HCT116 (cell line): ENCODE measurements around the gene ENTPD8.
"Not testable (repeated sequence)": the region's sequence is repeated elsewhere in the genome, so short reads cannot be mapped to it uniquely, and the experiment has no call there.

Experiments
- CTCF ChIP-seq, 3 experiments: fragments of 200-600 bp in 1 of 3; sonication (generic) in 1 of 3; IDR thresholded peaks in 2 of 3; conservative IDR thresholded peaks in 1 of 3; 2 replicates each; pipeline ENCODE4 v1.5.1; 2012 to 2017; ENCODE audit warnings: low read depth in 2 of 3, low read length in 2 of 3, antibody characterized with exemption in 1 of 3, borderline replicate concordance in 1 of 3, control low read depth in 1 of 3, mild to moderate bottlenecking in 1 of 3, mixed read lengths in 1 of 3, mixed run types in 1 of 3, moderate library complexity in 1 of 3; ENCODE audit not compliant: insufficient read depth in 1 of 3
- EZH2phosphoT487 ChIP-seq: fragments of 200-600 bp; IDR thresholded peaks from 2 replicates; pipeline ENCODE4 v1.6.1; 2018; ENCODE audit warnings: antibody characterized with exemption, borderline replicate concordance
- POLR2A ChIP-seq: IDR thresholded peaks from 2 replicates; pipeline ENCODE4 v1.7.0; 2011; ENCODE audit warnings: borderline replicate concordance; ENCODE audit not compliant: insufficient read depth, insufficient read length; ENCODE audit errors: extremely low read depth
- POLR2AphosphoS5 ChIP-seq: IDR thresholded peaks from 2 replicates; pipeline ENCODE4 v1.6.1; 2011; ENCODE audit warnings: mild to moderate bottlenecking, low read depth, low read length, moderate library complexity
- TCF7L2 ChIP-seq: IDR thresholded peaks from 2 replicates; pipeline ENCODE4 v1.7.0; 2011; ENCODE audit warnings: borderline replicate concordance, inconsistent platforms; ENCODE audit not compliant: insufficient read depth, insufficient read length; ENCODE audit errors: extremely low read depth
- YY1 ChIP-seq: IDR thresholded peaks from 2 replicates; pipeline ENCODE4 v1.6.1; 2011; ENCODE audit warnings: low read length, low read depth, moderate library complexity, mild to moderate bottlenecking; ENCODE audit not compliant: insufficient replicate concordance; ENCODE audit errors: extremely low read depth
- ZFX ChIP-seq: fragments of 450-650 bp; IDR thresholded peaks from 2 replicates; pipeline ENCODE4 v1.6.1; 2017

DNA sequence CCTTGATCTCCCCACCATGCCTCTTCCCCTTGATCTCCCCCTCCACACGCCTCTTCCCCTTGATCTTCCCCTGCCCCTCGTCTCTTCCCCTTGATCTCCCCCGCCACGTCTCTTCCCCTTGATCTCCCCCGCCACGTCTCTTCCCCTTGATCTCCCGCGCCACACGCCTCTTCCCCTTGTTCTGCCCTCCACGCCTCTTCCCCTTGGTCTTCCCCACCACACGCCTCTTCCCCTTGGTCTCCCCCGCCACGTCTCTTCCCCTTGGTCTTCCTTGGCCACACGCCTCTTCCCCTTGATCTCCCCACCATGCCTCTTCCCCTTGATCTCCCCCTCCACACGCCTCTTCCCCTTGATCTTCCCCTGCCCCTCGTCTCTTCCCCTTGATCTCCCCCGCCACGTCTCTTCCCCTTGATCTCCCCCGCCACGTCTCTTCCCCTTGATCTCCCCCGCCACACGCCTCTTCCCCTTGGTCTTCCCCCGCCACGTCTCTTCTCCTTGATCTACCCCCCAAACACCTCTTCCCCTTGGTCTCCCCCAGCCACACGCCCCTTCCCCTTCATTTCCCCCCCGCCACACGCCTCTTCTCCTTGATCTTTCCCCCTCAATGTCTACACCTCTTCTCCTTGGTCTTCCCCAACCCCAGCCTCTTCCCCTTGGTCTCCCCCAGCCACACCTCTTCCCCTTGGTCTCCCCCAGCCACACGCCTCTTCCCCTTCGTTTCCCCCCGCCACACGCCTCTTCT, 10.3 kb upstream of the ENTPD8 start:
- TF ChIP-seq CTCF (IDR thresholded peaks at IDR 0.05 in 2 of 3, conservative IDR thresholded peaks at IDR 0.05 in 1 of 3; ENCODE audit: borderline replicate concordance in 1 of 3, insufficient read depth in 1 of 3, low read depth in 2 of 3, low read length in 2 of 3); POLR2AphosphoS5; EZH2phosphoT487; ZFX; YY1; POLR2A: not testable (repeated sequence)
- TF ChIP-seq TCF7L2: peak; percentile 66
